Activated CD8-positive, alpha-beta memory T cell treated with anti-CD3 and anti-CD28 coated beads, Interleukin-2, amount 10 ng/mL, durations not matched to agents 7 days and 5 days (primary cell): ENCODE data around the gene UBA7. TPM values are rescaled to one million over a fixed set of nuclear protein-coding genes. Genes with fewer than 3 reads are reported as not detected.

ENCODE experiments used
- ATAC-seq: fragments of 150-1000 bp; cut with Tn5 transposase; one replicate; pipeline ENCODE4 v1.10.0; 2021; ENCODE audit warnings: moderate library complexity
- CTCF ChIA-PET: fragments of 350-600 bp; sonication (Branson Sonifier 250); formaldehyde crosslinking; loops from one replicate; lab custom pipeline; 2021; ENCODE audit warnings: antibody characterized with exemption; lab: Charles Lee
- DNase-seq: peaks from one replicate; pipeline ENCODE4 v3.0.0-alpha.2; 2020
- H3K27ac Mint-ChIP-seq: one replicate; pipeline ENCODE4 v1.8.0; 2021; ENCODE audit warnings: mild to moderate bottlenecking, mixed read lengths
- H3K27me3 Mint-ChIP-seq: one replicate; pipeline ENCODE4 v1.8.0; 2021; ENCODE audit warnings: mixed read lengths
- H3K36me3 Mint-ChIP-seq: one replicate; pipeline ENCODE4 v1.8.0; 2021; ENCODE audit warnings: mild to moderate bottlenecking, mixed read lengths
- H3K4me1 Mint-ChIP-seq: one replicate; pipeline ENCODE4 v1.8.0; 2021; ENCODE audit warnings: mixed read lengths
- H3K4me3 Mint-ChIP-seq: one replicate; pipeline ENCODE4 v1.8.0; 2021; ENCODE audit warnings: mild to moderate bottlenecking, moderate library complexity, mixed read lengths
- H3K9me3 Mint-ChIP-seq: one replicate; pipeline ENCODE4 v1.8.0; 2022; ENCODE audit warnings: low read depth, mixed read lengths
- microRNA-seq: library from miRNA; unstranded; fragments of <30 nt; microRNA quantifications from one replicate; pipeline ENCODE4 v1.2.0, GENCODE V29; 2022
- total RNA-seq, 2 experiments: library from RNA; stranded (reverse); gene quantifications; one replicate each; pipeline ENCODE4 v1.2.3, GENCODE V29; 2021

UBA7 gene
- total RNA-seq, 2 experiments from 2014 or later = 149 to 212 TPM

DNA sequence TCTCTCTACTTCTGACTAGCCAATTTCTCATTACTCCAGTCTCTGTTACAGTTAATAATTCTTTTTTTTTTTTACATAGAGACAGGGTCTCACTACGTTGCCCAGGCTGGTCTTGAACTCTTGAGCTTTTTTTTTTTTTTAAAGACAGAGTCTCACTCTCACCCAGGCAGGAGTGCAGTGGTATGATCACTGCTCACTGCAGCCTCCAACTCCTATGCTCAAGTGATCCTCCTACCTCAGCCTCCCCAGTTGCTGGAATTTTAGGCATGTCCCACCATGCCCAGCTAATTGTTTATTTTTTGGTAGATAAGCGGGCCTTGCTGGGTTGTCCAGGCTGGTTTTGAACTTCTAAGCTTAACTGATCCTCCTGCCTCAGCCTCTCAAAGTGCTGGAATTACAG is 41.0 kb downstream of the UBA7 start:
- no peak for DNase-seq
- Mint-ChIP-seq H3K9me3 (no peaks in the 10 kb centered on the region), H3K4me3 (no peak overlapping the region), H3K4me1 (peaks cover 8% of the 10 kb centered on the region), H3K27ac (no peak overlapping the region), H3K27me3 (no peaks in the 10 kb centered on the region), H3K36me3 (peaks cover 20% of the 10 kb centered on the region)
- no peak for ATAC-seq
- CTCF ChIA-PET = interaction anchor here (0.7 to 1.8 kb wide), 3 partner anchors 28 to 66 kb away, joined by 3 to 6 read pairs (median 6); partner anchors contain the start of gene INKA1

- DNase-seq (no peak), ATAC-seq (no peak)
- peaks cover 8% of the 10 kb centered on the region for H3K4me1 Mint-ChIP-seq
- peaks cover 15% of the 10 kb centered on the region for H3K36me3 Mint-ChIP-seq
- no peaks in the 10 kb centered on the region for H3K27me3 Mint-ChIP-seq
- no peaks in the 10 kb centered on the region for H3K9me3 Mint-ChIP-seq
- CTCF ChIA-PET = interaction anchor here (1.0 to 1.7 kb wide), 4 partner anchors 13 to 34 kb away, joined by 3 to 6 read pairs (median 4); partner anchors contain the start of gene INKA1
- H3K4me3 Mint-ChIP-seq = no peak overlapping the region
- H3K27ac Mint-ChIP-seq = no peak overlapping the region
Measured at GRCh38 chr3:49771340-49771938, 42.3 kb downstream of the UBA7 start.

DNA sequence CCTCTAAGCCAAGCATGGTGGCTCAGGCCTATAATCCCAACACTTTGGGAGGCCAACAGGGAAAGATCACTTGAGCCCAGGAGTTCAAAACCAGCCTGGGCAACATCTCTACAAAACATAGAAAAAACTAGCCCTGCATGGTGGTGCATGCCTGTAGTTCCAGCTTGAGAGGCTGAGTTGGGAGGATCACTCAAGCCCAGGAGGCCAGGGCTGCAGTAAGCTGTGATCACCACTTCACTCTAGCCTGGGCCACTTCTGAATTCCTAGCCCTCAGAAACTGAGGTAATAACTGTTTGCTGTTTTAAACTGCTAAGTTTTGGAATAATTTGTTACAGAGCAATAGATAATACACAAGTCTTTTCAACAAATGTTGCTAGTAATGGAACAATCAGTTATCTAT is 43.8 kb downstream of the UBA7 start:
- peaks cover 14% of the 10 kb centered on the region for H3K36me3 Mint-ChIP-seq
- H3K27ac Mint-ChIP-seq = no peak overlapping the region
- CTCF ChIA-PET = interaction anchor here (1.5 to 1.6 kb wide), 2 partner anchors 32 to 51 kb away, joined by 4 to 5 read pairs; no protein-coding TSS in a partner anchor
- no peaks in the 10 kb centered on the region for H3K27me3 Mint-ChIP-seq
- peaks cover 10% of the 10 kb centered on the region for H3K4me1 Mint-ChIP-seq
- no peak for DNase-seq
- no peak overlapping the region for H3K4me3 Mint-ChIP-seq
- H3K9me3 Mint-ChIP-seq = no peaks in the 10 kb centered on the region
- no peak for ATAC-seq

DNA sequence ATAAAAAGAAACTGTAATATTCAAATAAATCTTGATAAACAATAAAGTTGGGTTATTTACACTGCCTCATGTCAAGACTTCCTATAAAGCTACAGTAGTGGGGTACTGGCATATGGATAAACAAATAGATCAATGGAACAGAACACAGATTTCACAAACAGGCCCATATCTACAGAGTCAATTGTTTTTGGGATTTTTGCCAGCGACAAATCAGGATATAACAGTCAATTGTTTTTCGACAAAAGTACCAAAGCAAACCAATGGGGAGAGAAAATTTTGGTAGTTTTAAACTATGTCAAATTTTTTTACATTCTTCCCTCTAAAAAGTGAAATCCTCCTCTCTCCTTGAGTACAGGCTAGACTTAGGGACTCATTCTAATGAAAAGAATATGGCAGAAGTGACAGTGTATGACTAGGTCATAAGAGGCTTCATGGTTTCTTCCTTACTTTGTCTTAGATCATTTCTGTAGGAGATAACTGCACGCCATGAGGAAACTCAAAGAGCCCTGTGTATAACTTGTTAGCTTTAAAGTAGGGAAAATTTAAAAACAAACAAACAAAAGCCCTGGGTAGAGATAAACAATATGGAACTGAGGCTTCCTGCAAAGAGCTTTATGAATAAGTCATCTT is 44.4 kb downstream of the UBA7 start:
- DNase-seq = no peak
- Mint-ChIP-seq H3K4me3 (no peak overlapping the region), H3K9me3 (no peaks in the 10 kb centered on the region), H3K36me3 (peaks cover 14% of the 10 kb centered on the region), H3K27me3 (no peaks in the 10 kb centered on the region), H3K4me1 (peaks cover 10% of the 10 kb centered on the region), H3K27ac (no peak overlapping the region)
- no peak for ATAC-seq
- CTCF ChIA-PET = interaction anchor here (1.5 to 1.6 kb wide), 2 partner anchors 33 to 51 kb away, joined by 4 to 5 read pairs; no protein-coding TSS in a partner anchor

DNA sequence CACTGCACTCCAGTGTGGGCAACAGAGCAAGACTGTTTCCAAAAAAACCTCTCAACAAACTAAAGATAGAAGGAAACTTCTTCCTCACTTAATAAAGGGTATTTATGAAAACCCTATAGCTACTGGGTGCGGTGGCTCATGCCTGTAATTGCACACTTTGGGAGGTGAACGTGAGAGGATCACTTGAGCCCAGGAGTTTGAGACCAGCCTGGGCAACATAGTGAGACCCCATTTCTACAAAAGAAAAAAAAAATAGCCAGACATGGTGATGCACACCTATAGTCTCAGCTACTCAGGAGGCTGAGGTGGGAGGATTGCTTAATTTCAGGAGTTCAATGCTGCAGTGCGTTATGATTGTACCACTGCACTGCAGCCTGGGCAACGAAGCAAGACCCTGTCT is 49.8 kb downstream of the UBA7 start:
- no peak overlapping the region for H3K27ac Mint-ChIP-seq
- H3K4me3 Mint-ChIP-seq = no peak overlapping the region
- ATAC-seq (no peak), DNase-seq (no peak)
- peaks cover 2% of the 10 kb centered on the region for H3K4me1 Mint-ChIP-seq
- CTCF ChIA-PET = no interaction called here
- H3K27me3 Mint-ChIP-seq = no peaks in the 10 kb centered on the region
- peaks cover 8% of the 10 kb centered on the region for H3K36me3 Mint-ChIP-seq
- H3K9me3 Mint-ChIP-seq = no peaks in the 10 kb centered on the region

DNA sequence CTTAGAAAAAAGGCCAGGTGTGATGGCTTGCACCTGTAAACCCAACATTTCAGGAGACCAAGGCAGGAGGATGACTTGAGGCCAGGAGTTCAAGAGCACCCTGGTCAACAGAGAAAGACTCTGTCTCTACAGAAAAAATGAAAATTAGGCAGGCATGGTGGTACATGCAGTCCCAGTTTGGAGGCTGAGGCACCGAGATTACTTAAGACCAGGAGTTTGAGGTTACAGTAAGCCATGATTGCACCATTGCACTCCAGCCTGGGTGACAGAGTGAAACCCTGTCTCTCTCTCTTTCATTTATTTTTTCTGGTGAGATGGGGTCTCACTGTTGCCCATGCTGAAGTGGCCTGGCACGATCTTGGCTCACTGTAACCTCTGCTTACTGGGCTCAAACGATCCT is 52.1 kb downstream of the UBA7 start:
- Mint-ChIP-seq H3K4me3 (no peak overlapping the region), H3K9me3 (no peaks in the 10 kb centered on the region), H3K4me1 (peaks cover 2% of the 10 kb centered on the region), H3K27me3 (no peaks in the 10 kb centered on the region), H3K27ac (no peak overlapping the region), H3K36me3 (peaks cover 5% of the 10 kb centered on the region)
- DNase-seq = no peak
- no peak for ATAC-seq
- CTCF ChIA-PET = no interaction called here

GRCh38 chr3:49759226-49759625 is 54.5 kb downstream of the UBA7 start:
- DNase-seq (no peak), ATAC-seq (no peak)
- H3K27ac Mint-ChIP-seq = no peak overlapping the region
- peaks cover 2% of the 10 kb centered on the region for H3K36me3 Mint-ChIP-seq
- no peaks in the 10 kb centered on the region for H3K27me3 Mint-ChIP-seq
- H3K4me1 Mint-ChIP-seq = peaks cover under 1% of the 10 kb centered on the region
- CTCF ChIA-PET = no interaction called here
- H3K9me3 Mint-ChIP-seq = no peaks in the 10 kb centered on the region
- H3K4me3 Mint-ChIP-seq = no peak overlapping the region

DNA sequence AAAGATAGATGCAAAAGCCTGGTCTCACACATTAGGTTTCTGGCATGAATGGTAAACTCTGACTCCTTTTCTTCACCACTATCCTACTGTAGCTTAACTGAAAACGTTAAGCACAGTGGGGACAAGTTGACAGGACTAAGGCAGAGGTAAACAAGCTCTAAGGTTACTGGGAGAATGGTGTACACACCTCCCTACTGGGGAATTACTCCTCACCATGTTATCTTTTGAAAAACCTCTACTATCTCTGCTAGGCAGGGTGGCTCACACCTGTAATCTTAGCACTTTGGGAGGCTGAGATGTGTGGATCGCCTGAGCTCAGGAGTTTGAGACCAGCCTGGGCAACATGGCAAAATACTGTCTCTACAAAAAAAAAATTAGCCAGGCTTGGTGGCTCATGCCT is 56.6 kb downstream of the UBA7 start:
- Mint-ChIP-seq H3K4me3 (no peak overlapping the region), H3K27ac (no peak overlapping the region), H3K4me1 (peaks cover 5% of the 10 kb centered on the region), H3K27me3 (no peaks in the 10 kb centered on the region), H3K9me3 (no peaks in the 10 kb centered on the region), H3K36me3 (peaks cover 4% of the 10 kb centered on the region)
- CTCF ChIA-PET = interaction anchor here (1.5 to 1.6 kb wide), 3 partner anchors 53 to 85 kb away, joined by 4 to 5 read pairs (median 4); no protein-coding TSS in a partner anchor
- no peak for ATAC-seq
- no peak for DNase-seq

- Mint-ChIP-seq H3K4me1 (peaks cover 5% of the 10 kb centered on the region), H3K27ac (no peak overlapping the region), H3K4me3 (no peak overlapping the region), H3K9me3 (no peaks in the 10 kb centered on the region), H3K27me3 (no peaks in the 10 kb centered on the region), H3K36me3 (peaks cover 4% of the 10 kb centered on the region)
- DNase-seq (no peak), ATAC-seq (no peak)
- CTCF ChIA-PET = no interaction called here
Measured at GRCh38 chr3:49756036-49756435, 57.7 kb downstream of the UBA7 start.

Small RNA genes within 50 kb of the gene (microRNA-seq; reads per million reads assigned to microRNA genes)
- gene MIR5193 = 1.7 reads per million

Other genes starting within 250 kb of the UBA7 start
- gene APEH, start 139.6 kb downstream of the UBA7 start, total RNA-seq = 100 to 1,000 TPM; 150 to 172 TPM
- gene MST1, start 124.5 kb downstream of the UBA7 start, total RNA-seq = 1 to 10 TPM; 7.3 to 9.3 TPM
- 10 to 100 TPM; 50.0 to 58.9 TPM for gene RNF123, start 124.4 kb downstream of the UBA7 start, total RNA-seq
- gene AMIGO3, start 94.3 kb downstream of the UBA7 start, total RNA-seq = 1 to 10 TPM in 1 of 2 experiments, under 1 TPM in 1; 0.19 to 1.2 TPM
- gene GMPPB, start 90.0 kb downstream of the UBA7 start, total RNA-seq = 10 to 100 TPM; 46.6 to 47.9 TPM
- 10 to 100 TPM; 38.3 to 41.0 TPM for gene IP6K1, start 27.4 kb downstream of the UBA7 start, total RNA-seq
- under 1 TPM in 1 of 2 experiments, not detected in 1; 0.16 TPM for gene CDHR4, start 14.1 kb downstream of the UBA7 start, total RNA-seq
- gene INKA1, start 10.7 kb downstream of the UBA7 start, total RNA-seq = under 1 TPM; 0.73 to 0.85 TPM
- gene TRAIP, start 42.6 kb upstream of the UBA7 start, total RNA-seq = 10 to 100 TPM; 27.3 to 32.0 TPM
- not detected for gene CAMKV, start 56.0 kb upstream of the UBA7 start, total RNA-seq
- gene MST1R, start 89.9 kb upstream of the UBA7 start, total RNA-seq = 1 to 10 TPM; 1.2 to 2.5 TPM
- gene MON1A, start 115.9 kb upstream of the UBA7 start, total RNA-seq = 10 to 100 TPM; 13.0 to 15.8 TPM
- gene RBM6, start 126.2 kb upstream of the UBA7 start, total RNA-seq = 100 to 1,000 TPM; 108 to 142 TPM